Keratinocyte (primary cell): ENCODE data around the gene PLD5.
"Not testable (repeated sequence)": the region's sequence is repeated elsewhere in the genome, so short reads cannot be mapped to it uniquely, and the experiment has no call there.

Experiments used
- CTCF ChIP-seq, 3 experiments: IDR thresholded peaks in 1 of 3; conservative IDR thresholded peaks in 1 of 3; optimal IDR thresholded peaks in 1 of 3; 2 replicates in 2 of 3; 3 replicates in 1 of 3; pipeline versions ENCODE3 to v1.5.1; 2011; ENCODE audit warnings: low read length in 3 of 3, mild to moderate bottlenecking in 3 of 3, moderate library complexity in 2 of 3, control low read depth in 1 of 3, inconsistent platforms in 1 of 3; ENCODE audit not compliant: insufficient read depth in 2 of 3; ENCODE audit errors: extremely low read depth in 1 of 3
- EZH2 ChIP-seq: IDR thresholded peaks from one replicate; pipeline ENCODE4 v1.6.1; 2012; ENCODE audit warnings: inconsistent platforms, mild to moderate bottlenecking, low read length, moderate library complexity

- TF ChIP-seq CTCF (optimal IDR thresholded peaks at IDR 0.05 in 1 of 3, IDR thresholded peaks at IDR 0.05 in 1 of 3, conservative IDR thresholded peaks at IDR 0.05 in 1 of 3; ENCODE audit: extremely low read depth in 1 of 3, insufficient read depth in 2 of 3, low read length in 3 of 3); EZH2: not testable (repeated sequence)
Measured at GRCh38 chr1:242314865-242315264, 209.6 kb downstream of the PLD5 start.
